SK-N-MC (cell line): ENCODE results near the gene PTK7.

ENCODE experiments used
- EZH2 ChIP-seq: fragments of 200-600 bp; sonication (generic); IDR thresholded peaks from one replicate; pipeline ENCODE4 v1.6.1; 2017; ENCODE audit warnings: antibody characterized with exemption
- POLR2AphosphoS5 ChIP-seq: IDR thresholded peaks from 2 replicates; pipeline ENCODE4 v1.6.1; 2012; ENCODE audit warnings: mild to moderate bottlenecking, low read depth, low read length, borderline replicate concordance

GRCh38 chr6:43060034-43060754 is 15.9 kb upstream of the PTK7 start:
- TF ChIP-seq POLR2AphosphoS5 (no peak), EZH2 (no peak)
